Stimulated activated naive CD8-positive, alpha-beta T cell treated with anti-CD3 and anti-CD28 coated beads, Interleukin-15, Interleukin-2, amounts not matched to agents 100 ng/mL and 50 ng/mL, for 24 hours (primary cell): Measurements from ENCODE around the gene SCARB2.

Experiments
- H3K27ac Mint-ChIP-seq: one replicate; pipeline ENCODE4 v1.8.0; 2021; ENCODE audit warnings: mild to moderate bottlenecking, mixed read lengths
- H3K27me3 Mint-ChIP-seq: one replicate; pipeline ENCODE4 v1.8.0; 2021; ENCODE audit warnings: mixed read lengths
- H3K36me3 Mint-ChIP-seq: one replicate; pipeline ENCODE4 v1.8.0; 2021; ENCODE audit warnings: low read depth, mixed read lengths
- H3K4me1 Mint-ChIP-seq: one replicate; pipeline ENCODE4 v1.8.0; 2021; ENCODE audit warnings: low read depth, mixed read lengths
- H3K4me3 Mint-ChIP-seq: one replicate; pipeline ENCODE4 v1.8.0; 2021; ENCODE audit warnings: mild to moderate bottlenecking, mixed read lengths
- H3K9me3 Mint-ChIP-seq: one replicate; pipeline ENCODE4 v1.8.0; 2021; ENCODE audit warnings: mixed read lengths

The SCARB2 gene

DNA sequence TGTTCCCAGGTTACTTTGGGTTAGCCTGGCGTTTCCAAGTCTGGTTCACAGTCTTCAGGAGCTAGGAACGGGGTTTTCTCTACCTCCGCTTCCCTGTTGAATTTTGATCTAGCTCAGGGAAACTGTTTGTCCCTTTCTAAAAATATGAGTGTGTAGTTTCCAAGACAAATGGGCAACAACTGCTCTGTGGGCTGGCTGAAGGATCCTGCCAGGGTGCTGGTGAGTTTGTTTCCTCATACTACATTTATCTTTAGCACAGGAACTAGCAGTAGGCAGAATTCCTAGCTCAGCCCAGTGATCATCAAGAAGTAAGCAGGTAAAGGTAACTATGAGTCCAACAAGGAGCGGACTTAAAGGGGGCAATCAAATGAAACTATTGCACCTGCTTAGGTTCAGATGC, 24.6 kb upstream of the SCARB2 start:
- no peaks in the 10 kb centered on the region for H3K36me3 Mint-ChIP-seq
- peaks cover 14% of the 10 kb centered on the region for H3K27me3 Mint-ChIP-seq
- H3K27ac Mint-ChIP-seq = no peak overlapping the region
- H3K4me1 Mint-ChIP-seq = no peaks in the 10 kb centered on the region
- H3K9me3 Mint-ChIP-seq = peaks cover 23% of the 10 kb centered on the region
- no peak overlapping the region for H3K4me3 Mint-ChIP-seq

DNA sequence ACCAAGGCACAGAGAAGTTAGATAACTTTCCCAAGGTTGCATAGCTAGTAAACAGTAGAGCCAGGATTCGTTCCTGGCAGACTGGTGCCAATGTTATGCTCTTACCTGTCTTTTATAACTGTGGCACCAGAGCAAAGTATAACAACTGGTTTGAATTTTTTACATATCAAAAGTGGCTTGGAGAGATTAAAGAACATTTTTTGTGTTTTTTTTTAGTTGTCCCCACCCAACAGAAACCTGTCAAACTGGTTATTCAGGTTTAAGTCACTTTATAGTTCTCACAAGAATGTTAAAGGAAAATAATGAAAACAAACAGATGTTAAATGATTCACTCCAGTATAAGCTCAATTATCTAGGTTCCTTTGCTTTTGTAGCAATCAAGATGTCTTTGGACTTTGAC, 22.3 kb upstream of the SCARB2 start:
- H3K27ac Mint-ChIP-seq = no peak overlapping the region
- H3K27me3 Mint-ChIP-seq = peaks cover 6% of the 10 kb centered on the region
- H3K4me3 Mint-ChIP-seq = no peak overlapping the region
- H3K4me1 Mint-ChIP-seq = no peaks in the 10 kb centered on the region
- no peaks in the 10 kb centered on the region for H3K36me3 Mint-ChIP-seq
- peaks cover 23% of the 10 kb centered on the region for H3K9me3 Mint-ChIP-seq

DNA sequence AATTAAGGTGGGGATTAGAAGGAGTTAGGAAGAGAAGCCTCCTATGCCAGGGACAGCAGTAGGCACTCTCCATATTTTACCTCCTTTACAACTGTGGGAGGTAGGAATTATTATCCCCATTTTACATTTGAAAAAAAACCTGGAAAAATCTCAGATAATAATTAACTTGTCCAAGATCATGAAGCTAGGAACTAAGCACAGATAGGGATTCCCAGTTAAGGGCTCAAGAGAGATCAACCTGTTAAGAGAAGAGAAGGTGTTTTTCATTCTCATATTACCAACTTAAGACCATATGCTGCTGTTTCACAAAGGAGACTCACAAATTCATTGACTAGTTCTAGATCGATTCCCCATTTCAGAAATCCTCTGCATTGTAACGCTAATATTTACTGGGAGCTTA, 21.8 kb upstream of the SCARB2 start:
- H3K36me3 Mint-ChIP-seq = no peaks in the 10 kb centered on the region
- peaks cover 2% of the 10 kb centered on the region for H3K27me3 Mint-ChIP-seq
- no peak overlapping the region for H3K4me3 Mint-ChIP-seq
- peaks cover 18% of the 10 kb centered on the region for H3K9me3 Mint-ChIP-seq
- no peaks in the 10 kb centered on the region for H3K4me1 Mint-ChIP-seq
- no peak overlapping the region for H3K27ac Mint-ChIP-seq

DNA sequence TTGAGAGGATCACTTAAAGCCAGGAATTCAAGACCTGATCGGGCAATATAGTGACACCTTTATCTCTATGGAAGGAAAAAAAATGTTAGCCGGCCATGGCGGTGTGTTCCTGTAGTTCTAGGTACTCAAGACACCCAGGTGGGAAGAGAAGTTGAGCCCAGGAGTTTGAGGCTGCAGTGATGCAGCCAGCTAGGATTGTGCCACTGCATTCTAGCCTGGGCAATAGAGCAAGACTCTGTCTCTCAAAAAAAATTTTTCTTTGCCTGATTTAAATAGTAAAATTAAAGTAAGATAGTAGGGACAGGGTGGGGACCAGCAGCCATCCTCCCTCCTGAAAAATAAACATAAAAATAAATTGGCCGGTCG, 21.0 kb upstream of the SCARB2 start:
- Mint-ChIP-seq H3K36me3 (no peaks in the 10 kb centered on the region), H3K4me3 (no peak overlapping the region), H3K27ac (no peak overlapping the region), H3K4me1 (no peaks in the 10 kb centered on the region), H3K9me3 (peaks cover 13% of the 10 kb centered on the region), H3K27me3 (no peaks in the 10 kb centered on the region)

DNA sequence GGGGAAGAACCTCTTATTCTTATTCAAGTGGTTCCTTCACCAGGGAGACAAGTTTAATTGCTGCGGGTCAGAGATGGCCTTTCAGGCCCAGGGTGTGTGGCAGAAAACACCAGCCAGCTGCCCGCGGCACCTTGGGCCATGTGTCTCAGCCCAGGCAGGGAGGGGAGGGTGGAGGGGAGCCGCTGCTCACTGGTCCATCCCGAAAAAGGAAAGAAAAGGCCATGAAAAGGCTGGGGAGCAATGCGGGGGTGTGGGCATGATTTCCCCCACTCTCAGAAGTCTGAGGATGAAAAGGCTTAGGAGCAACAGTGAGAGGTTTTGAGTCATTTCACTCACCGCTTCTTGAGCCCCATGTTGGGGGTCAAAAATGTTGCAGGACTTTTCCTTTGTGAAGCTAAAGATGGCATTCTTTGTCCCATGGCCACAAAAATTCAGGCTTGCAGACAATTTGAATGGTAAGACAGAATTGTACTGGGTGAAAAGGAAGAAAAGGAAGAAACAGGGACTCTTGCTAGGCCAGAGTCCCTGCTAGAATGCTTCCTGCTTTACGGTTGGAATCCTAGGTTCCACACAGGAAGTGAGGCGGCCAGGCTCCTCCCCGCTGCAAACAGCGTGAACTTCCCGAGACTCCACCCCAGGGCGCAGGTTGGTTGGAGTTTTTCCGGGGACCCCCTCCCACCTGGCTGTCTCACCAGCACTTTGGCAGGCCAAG, 20.5 kb upstream of the SCARB2 start:
- Mint-ChIP-seq H3K4me1 (no peaks in the 10 kb centered on the region), H3K27me3 (no peaks in the 10 kb centered on the region), H3K27ac (no peak overlapping the region), H3K36me3 (no peaks in the 10 kb centered on the region), H3K9me3 (peaks cover 14% of the 10 kb centered on the region), H3K4me3 (no peak overlapping the region)

DNA sequence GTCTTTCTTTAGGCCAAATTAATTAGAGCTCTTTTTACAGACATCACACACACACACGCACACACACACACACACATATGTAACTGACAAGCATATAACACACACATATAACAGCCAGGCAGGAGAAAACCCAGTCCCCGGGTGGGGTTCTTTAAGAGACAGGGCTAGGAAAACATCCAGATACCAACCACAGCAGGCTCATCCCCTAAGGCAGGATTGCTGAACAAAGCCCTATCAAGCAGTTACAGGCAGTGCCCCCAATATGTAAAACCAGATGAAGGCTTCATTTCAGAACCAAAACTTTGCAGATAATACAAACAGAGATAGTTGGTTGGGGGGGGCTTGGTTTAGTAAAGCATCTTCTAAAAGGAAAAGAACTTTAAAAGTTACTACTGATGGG, 19.9 kb upstream of the SCARB2 start:
- Mint-ChIP-seq H3K36me3 (no peaks in the 10 kb centered on the region), H3K4me3 (no peak overlapping the region), H3K27me3 (no peaks in the 10 kb centered on the region), H3K9me3 (peaks cover 17% of the 10 kb centered on the region), H3K4me1 (no peaks in the 10 kb centered on the region), H3K27ac (no peak overlapping the region)

DNA sequence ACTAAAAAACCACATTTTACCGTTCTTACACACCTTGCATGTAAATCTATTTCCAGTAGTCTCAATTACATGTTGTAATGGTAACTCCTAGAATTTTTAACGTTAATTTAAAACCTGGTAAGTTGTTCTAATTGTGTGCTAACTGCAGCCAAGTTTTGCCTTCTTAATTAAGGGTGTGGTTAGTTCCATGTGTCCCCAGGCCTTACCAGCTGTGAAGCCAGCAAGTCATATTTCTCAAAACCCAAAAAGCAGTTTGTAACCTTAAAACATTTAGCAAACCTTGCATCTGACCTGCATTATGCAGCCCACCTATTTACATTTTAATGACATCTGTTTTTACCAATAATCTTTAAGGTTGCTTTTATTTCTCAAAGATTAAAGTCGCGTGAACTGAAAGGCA, 19.5 kb upstream of the SCARB2 start:
- Mint-ChIP-seq H3K27ac (no peak overlapping the region), H3K4me3 (no peak overlapping the region), H3K9me3 (peaks cover 18% of the 10 kb centered on the region), H3K27me3 (no peaks in the 10 kb centered on the region), H3K36me3 (no peaks in the 10 kb centered on the region), H3K4me1 (no peaks in the 10 kb centered on the region)

DNA sequence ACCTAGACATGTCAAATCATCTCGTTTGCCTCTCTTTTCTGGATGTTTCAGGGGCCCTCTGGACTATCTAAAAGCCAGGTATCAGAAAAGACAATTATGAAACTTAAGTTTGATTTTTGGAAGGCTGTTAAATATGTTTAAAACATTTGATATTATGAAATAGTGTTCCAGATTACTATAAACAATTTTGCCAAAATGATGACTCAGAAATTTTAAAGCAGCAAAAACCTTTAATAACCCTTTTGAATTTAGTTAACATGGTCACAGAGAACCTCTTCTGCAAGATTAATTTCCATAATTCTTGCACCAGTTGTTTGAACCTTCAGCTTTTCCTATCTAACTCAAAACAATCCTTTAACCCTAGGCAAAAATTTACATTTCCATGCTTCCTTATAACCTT, 19.1 kb upstream of the SCARB2 start:
- H3K4me3 Mint-ChIP-seq = no peak overlapping the region
- no peaks in the 10 kb centered on the region for H3K27me3 Mint-ChIP-seq
- H3K27ac Mint-ChIP-seq = no peak overlapping the region
- no peaks in the 10 kb centered on the region for H3K4me1 Mint-ChIP-seq
- H3K9me3 Mint-ChIP-seq = peaks cover 15% of the 10 kb centered on the region
- H3K36me3 Mint-ChIP-seq = no peaks in the 10 kb centered on the region

DNA sequence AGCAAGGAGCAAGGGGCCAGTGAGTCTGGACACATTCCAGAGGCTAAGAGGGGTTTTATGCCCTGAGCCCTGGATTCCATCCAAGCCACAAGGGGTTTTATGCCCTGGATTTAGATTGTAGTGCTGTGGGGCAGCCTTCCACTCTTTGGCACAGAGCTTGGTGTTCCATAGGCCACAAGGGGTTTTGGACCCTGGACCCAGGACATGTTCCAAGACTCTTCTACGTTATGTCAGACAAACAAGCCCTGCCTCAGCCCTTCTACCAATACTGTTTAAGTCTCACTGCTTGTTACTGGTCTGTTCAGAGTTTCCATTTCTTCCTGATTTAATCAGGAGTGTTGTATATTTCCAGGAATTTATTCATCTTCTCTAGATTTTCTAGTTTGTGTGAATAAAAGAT, 12.8 kb upstream of the SCARB2 start:
- H3K36me3 Mint-ChIP-seq = no peaks in the 10 kb centered on the region
- no peak overlapping the region for H3K27ac Mint-ChIP-seq
- H3K9me3 Mint-ChIP-seq = peaks cover 14% of the 10 kb centered on the region
- no peaks in the 10 kb centered on the region for H3K4me1 Mint-ChIP-seq
- peaks cover 8% of the 10 kb centered on the region for H3K27me3 Mint-ChIP-seq
- H3K4me3 Mint-ChIP-seq = no peak overlapping the region

DNA sequence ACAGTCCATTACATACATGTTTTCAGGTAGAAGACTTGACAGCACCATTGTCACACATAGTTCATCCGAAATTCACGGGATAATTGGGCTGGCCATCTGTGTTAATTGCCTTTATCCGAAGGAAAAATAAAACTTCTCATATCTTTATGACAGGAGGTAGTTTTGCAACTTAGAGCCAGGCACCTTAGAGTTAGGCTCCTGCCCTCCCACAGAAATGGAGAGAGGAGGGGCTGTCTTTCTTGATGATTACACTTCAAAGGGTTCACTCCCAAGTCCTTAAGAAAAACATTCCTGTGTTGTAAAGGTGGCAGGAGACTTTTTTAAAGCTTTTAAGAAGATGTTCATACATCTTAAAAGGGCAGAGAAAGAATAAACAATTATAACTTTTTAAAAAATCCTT, 10.5 kb upstream of the SCARB2 start:
- H3K36me3 Mint-ChIP-seq = no peaks in the 10 kb centered on the region
- H3K4me3 Mint-ChIP-seq = no peak overlapping the region
- H3K9me3 Mint-ChIP-seq = peaks cover 7% of the 10 kb centered on the region
- peaks cover 8% of the 10 kb centered on the region for H3K27me3 Mint-ChIP-seq
- no peak overlapping the region for H3K27ac Mint-ChIP-seq
- H3K4me1 Mint-ChIP-seq = no peaks in the 10 kb centered on the region

DNA sequence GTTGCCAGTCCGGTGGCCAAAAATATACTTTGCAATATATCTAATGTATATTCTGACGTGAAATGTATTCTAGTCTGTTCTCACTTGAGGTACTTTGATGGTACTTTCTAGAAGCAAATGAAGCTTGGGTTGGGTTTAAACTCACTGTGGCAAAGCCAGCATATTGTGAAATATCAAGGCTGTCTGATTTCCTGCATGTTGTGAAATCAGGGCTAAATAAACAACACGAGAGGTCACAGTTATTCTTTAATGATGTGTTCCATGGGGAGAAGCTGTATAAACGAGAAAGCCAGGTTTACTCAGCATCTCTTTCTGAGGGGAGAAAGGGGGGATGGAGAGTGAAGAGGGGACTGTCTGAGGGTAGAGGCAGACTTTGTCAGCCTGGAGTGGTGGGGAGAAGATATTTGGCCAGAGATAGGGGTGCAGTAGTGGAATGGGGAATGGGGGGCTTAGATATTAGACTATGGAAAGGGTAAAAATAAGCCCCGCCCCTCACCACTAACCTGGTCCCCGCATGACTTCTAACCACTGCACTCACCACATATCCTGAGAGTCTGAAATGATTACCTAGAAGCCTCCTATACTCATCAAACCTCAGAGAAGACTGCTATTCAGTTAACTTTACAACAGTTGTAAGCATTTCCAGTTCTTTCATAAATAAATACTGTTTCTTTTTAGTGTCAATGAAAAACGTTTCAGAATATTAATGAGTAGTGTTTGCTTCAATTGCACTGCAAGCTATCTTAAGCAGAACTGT, 5.9 kb upstream of the SCARB2 start:
- H3K4me3 Mint-ChIP-seq = no peak overlapping the region
- peaks cover 3% of the 10 kb centered on the region for H3K27me3 Mint-ChIP-seq
- no peak overlapping the region for H3K27ac Mint-ChIP-seq
- H3K4me1 Mint-ChIP-seq = peaks cover 8% of the 10 kb centered on the region
- H3K36me3 Mint-ChIP-seq = no peaks in the 10 kb centered on the region
- no peaks in the 10 kb centered on the region for H3K9me3 Mint-ChIP-seq

DNA sequence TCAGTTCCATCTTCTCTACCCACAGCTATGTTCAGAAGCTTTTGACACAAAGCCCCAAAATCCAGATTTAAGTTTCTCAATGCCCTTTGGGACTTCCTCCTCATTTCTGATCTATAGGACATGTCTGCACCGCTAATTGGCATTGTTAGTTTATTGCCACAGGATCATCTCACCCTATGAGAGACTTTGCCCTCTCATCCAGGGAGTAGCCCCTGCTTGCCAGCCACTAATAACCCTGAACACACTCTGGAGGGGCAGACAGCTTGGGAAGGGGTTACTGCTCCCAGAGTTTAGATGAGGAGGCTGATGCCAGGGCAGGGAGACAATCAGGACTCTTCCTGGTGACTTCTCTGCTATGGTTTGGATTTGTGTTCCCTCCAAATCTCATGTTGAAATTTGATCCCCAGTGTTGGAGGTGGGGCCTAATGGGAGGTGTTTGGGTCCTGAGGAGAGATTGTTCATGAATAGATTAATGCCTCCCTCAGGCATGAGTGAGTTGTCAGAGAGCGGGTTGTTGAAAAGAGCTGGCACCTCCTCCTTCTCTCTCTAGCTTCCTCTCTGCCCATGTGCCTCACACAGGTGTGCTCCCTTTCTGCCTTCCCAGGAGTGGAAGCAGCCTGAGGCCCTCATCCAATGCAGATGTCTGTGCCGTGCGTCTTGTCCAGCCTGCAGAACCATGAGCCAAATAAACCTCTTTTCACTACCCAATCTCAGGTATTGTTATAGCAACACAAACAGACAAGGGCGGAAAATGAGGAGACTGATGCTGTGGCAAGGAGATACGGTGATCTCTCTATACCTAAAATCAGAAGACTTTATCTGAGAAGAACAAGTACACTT, 3.6 kb upstream of the SCARB2 start:
- H3K4me1 Mint-ChIP-seq = peaks cover 27% of the 10 kb centered on the region
- H3K9me3 Mint-ChIP-seq = no peaks in the 10 kb centered on the region
- no peak overlapping the region for H3K27ac Mint-ChIP-seq
- no peaks in the 10 kb centered on the region for H3K36me3 Mint-ChIP-seq
- no peak overlapping the region for H3K4me3 Mint-ChIP-seq
- H3K27me3 Mint-ChIP-seq = peaks cover 3% of the 10 kb centered on the region

DNA sequence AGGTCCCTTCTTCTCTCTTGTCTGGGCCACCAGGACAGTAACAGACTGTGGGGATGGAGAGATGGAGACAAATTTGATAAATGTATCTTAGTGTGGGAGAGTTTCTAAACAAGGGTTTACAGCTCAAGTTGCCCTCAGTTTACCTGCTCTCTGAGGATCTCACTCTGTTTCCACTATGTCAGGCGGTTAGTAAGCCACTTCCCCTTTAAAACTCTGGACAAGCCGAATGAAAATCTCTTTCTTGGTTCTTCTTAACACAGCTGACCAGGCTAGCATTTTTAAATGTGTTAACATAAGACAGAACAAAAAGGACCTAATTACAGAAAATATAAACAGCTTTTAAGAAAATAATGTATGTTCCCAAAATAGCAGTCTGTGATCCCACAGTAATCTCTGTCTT, 2.9 kb upstream of the SCARB2 start:
- Mint-ChIP-seq H3K27me3 (peaks cover 3% of the 10 kb centered on the region), H3K9me3 (no peaks in the 10 kb centered on the region), H3K4me3 (no peak overlapping the region), H3K27ac (no peak overlapping the region), H3K4me1 (peaks cover 27% of the 10 kb centered on the region), H3K36me3 (no peaks in the 10 kb centered on the region)

DNA sequence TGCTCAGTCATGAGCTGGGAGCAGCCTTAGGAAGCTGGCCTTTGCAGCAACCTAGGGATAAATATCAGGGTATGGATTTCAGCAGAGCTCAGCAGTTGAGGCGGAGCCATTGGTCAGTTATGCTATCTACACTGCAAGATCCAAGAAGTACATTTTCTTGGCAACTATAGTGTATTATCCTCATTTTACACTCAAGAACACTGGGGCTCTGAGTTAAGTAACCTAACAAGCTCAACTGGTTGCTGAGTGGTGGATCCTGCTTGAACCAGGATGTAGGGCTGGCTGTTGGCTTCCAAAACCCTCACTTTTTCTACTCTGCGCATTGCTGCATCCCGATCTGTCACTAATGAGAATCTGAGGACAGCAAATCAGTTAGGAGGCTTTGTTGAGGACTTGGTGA, 1.5 kb upstream of the SCARB2 start:
- Mint-ChIP-seq H3K4me3 (no peak overlapping the region), H3K9me3 (no peaks in the 10 kb centered on the region), H3K36me3 (no peaks in the 10 kb centered on the region), H3K4me1 (peaks cover 30% of the 10 kb centered on the region), H3K27ac (no peak overlapping the region), H3K27me3 (peaks cover 3% of the 10 kb centered on the region)

DNA sequence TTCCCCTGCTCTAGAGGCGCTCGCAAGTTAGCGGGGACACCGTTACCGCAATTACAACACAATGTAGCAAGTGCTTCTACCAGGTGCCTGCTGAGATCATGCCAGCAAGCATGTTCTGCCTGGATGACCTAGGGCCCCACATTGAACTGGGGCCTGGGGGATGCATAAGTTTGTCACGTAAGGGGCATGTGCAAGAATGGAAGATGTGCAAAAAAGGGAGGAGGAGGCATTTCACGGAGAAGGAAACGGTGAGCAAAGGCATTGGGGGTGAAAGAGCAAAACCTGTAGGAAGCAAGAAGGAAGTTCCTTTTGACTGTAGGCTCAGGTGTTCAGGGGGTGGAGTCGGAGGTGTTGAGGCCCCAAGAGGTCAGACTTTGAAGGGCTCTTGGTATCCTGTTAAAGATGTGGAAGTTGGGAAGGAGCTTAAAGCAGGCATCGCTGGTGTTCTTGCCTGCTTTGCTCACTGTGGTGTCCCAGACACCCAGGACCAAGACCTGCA, 602 bp upstream of the SCARB2 start:
- no peaks in the 10 kb centered on the region for H3K36me3 Mint-ChIP-seq
- H3K4me3 Mint-ChIP-seq = peak overlapping the region; percentile 84
- H3K4me1 Mint-ChIP-seq = peaks cover 30% of the 10 kb centered on the region
- H3K9me3 Mint-ChIP-seq = no peaks in the 10 kb centered on the region
- H3K27me3 Mint-ChIP-seq = peaks cover 3% of the 10 kb centered on the region
- peak overlapping the region; percentile 81 for H3K27ac Mint-ChIP-seq
